HTERT RPE-1 (cell line): ENCODE data around the gene KCTD14.
"Not testable (repeated sequence)": the region's sequence is repeated elsewhere in the genome, so short reads cannot be mapped to it uniquely, and the experiment has no call there.

Experiments used
- in situ Hi-C: fragments of 300-500 bp; cut with MboI; formaldehyde crosslinking; loops from 4 replicates; pipeline ENCODE4 v1.14.3; 2020; ENCODE audit warnings: low sequenced_read_pairs

The KCTD14 gene, protein sequence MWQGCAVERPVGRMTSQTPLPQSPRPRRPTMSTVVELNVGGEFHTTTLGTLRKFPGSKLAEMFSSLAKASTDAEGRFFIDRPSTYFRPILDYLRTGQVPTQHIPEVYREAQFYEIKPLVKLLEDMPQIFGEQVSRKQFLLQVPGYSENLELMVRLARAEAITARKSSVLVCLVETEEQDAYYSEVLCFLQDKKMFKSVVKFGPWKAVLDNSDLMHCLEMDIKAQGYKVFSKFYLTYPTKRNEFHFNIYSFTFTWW

DNA sequence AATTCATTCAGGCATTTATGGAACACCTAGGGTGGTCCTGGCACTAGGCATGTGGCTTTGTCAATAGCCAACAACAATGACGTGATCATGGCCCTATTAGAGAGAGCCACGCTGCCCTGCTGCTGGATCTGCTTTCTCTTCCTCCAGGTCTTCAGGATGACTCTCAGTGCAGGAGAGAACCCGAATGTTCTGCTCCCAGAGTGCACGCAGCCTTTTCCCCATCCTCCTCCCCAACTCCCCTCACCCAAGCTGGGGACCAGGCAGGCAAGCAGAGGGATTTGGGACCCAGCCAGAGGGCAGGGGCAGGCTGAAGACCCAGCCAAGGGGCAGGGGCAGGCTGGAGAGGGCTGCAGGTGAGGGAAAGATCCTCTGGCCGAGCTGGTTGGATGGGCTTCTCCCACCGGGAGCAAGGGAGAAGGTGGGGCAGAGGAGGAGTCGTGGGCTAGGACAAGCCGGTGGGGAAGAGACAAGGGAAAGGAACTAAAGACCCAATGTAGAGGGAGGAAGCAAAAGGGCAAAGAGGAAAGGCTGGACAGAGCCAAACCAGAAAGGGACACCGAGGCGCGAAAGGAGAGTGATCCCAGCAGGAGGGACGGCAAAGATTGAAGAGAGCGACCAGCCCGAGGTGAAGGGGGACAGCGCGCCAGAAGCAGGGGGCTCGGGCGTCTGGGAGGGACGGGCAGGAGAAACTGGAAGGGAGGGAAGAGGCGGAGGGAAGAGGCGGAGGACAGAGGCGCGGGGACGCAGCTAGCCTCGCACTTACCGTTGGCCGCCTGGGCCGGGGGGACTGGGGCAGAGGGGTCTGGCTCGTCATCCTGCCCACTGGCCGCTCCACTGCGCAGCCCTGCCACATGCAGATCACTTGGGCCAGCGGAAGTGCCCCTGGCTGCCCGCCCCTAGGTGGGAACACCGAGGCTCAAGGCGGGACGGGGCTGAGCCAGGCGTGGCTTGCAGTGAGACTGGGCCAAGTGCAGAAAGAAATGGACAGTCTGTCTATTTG is at the start of gene KCTD14:
KCTD14 (minus strand) TSS at position 880 of the 1,000 bp plus-strand sequence; CDS start at position 853, 27 bp downstream.
- in situ Hi-C loops = no loop called here

DNA sequence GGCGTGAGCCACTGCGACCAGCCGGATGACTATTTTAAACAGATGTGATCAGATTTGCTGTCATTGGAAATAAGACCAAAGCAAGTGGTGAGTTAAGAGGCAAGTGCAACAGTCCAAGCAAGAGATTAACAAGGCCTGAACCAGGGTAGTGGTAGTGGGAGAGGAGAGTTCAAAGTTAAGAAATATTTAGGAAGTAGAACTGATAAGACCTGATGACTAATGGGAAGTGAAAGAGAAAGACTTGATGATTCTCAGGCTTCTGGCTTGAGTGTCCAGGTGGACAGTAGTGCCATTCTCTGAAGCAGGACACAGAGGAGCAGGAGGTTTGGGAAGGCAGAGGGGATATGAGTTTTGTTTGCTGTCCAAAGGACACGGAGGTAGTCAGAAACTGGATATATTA is 49.4 kb upstream of the KCTD14 start:
- in situ Hi-C loops = no loop called here

DNA sequence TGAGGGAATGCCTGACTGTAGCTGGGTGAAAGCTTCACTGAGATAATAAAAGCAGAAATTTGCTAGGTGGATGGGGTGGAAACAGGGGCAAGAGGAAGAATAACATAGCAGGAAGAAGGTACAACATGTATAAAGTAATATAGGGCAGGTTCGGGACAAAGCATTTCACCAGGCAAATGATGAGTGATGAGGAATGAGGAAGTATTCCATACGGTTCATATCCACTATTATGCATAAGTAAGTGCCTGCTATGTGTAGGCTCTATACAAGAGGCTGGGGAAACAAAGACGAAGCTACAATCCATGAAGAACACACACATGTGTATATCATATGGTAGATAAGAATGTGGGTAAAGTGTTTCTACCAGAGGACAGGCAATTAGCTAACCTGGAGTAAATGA is 48.6 kb upstream of the KCTD14 start:
- in situ Hi-C loops = no loop called here

DNA sequence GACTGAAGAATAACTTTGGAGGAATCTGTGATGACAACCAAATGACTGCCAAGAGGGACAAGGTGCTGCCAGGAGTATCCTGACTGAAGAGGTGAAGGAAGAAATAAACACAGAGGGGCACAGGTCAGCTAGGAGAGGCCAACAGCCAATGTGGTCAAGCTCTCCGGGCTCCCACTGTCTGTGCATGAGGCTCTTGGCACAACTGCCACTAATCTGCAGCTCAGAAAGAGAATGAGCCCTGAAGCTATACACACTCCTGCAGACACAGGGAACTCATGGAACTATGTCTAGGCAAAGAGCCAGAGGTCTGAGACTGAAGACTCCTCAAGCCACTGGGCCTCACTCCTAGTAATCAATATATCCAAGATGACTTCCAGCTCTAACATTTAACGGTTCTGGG is 47.5 kb upstream of the KCTD14 start:
- in situ Hi-C loops = no loop called here

DNA sequence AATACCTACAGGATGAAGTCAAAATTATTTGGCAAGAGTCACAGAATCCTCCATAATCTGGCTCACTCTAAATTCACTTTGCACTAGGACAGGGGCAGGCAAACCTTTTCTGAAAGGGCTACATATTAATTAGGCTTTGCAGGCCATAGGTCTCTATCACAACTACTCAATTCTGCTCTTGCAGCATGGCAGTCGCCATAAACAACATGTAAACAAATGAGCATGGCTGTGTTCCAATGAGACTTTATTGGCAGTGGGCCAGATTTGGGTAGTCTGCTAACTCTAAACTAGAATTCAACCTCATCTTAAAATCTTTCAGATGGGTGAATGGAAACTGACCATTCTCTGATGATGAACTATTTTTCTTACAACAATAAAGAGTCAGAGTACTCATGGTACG is 46.4 kb upstream of the KCTD14 start:
- in situ Hi-C loops = no loop called here

DNA sequence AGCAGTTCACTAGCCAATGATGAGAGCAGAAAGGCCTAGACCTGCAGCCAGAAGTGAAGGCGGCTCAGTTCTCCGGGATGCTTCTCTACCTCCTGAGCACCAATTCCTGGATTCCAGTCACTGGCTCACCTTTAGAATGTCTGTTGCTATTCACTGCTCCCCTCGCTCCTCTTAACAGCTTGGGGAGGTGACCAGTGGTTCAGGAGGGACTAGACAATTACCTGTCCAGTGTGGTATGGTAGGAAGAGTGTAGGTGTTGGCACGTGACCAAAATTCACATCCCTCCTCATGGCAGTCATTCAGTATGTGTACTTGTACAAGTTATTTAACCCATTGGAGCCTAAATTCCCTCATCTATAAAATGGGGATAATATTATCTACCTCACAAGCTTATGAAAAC is 44.6 kb upstream of the KCTD14 start:
- in situ Hi-C loops = no loop called here

DNA sequence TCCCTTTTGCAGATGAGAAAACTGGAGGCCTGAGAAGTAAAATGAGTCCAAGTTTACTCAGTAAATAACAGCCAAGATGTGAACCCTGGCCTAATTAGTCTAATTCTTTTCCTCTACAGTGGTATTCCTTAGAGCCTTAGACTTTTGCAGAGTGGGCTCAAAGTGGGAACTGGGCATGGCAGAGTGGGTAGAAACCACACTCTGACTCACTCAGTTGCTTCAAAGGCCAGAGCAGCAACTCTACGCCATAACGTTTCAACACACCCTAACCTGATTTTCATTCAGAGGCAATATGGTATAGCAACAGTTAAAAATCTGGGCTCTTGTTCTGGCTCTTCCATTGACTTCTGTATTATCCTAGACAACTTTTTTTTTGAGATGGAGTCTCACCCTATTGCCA is 43.4 kb upstream of the KCTD14 start:
- in situ Hi-C loops = no loop called here

DNA sequence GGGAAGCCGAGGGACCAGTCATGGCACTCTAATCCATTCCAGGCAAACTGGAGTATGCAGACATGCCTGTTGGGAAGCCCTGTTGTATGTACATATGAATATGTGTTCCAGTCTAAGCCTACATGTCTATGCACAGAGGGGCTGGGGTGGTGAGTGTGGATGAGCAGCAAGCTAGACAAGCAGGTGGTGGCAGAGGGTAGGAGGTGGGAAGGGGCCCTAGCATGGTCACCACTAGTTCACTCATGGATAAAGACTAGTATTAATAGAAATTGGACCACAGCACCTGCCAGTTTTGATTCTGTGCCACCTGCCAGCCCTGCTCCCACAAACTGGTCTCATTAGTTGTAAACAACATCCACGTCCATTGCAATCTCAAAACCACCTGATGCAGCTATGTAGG is 42.1 kb upstream of the KCTD14 start:
- in situ Hi-C loops = no loop called here

DNA sequence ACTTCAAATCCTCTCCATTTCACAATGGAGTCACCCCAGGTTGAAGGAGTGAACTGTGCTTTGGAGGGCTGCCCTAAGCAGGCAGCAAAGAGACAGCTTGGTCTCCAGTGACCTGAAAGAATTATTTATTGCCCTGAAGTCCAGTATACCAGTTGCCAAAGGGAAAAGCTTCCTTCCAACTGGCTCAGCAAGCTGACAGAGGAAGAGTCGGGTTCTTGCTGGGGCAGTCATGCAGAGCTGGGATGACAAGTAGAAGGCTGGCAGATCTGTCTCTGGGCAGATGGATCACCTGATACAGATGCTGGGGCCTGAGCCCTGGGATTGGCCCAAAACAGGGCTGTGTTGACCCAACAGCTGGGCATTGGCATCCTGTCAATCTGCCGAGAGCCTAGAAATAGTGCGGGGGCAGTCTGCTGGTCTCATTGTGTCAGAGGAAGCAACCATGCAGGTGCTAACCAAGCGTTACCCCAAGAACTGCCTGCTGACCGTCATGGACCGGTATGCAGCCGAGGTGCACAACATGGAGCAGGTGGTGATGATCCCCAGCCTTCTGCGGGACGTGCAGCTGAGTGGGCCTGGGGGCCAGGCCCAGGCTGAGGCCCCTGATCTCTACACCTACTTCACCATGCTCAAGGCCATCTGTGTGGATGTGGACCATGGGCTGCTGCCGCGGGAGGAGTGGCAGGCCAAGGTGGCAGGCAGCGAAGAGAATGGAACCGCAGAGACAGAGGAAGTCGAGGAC is 40.5 kb upstream of the KCTD14 start, which contains the start of gene THRSP:
THRSP (plus strand) TSS at position 422 of the 742 bp plus-strand sequence; CDS start at position 443, 21 bp downstream.
- in situ Hi-C loops = no loop called here

DNA sequence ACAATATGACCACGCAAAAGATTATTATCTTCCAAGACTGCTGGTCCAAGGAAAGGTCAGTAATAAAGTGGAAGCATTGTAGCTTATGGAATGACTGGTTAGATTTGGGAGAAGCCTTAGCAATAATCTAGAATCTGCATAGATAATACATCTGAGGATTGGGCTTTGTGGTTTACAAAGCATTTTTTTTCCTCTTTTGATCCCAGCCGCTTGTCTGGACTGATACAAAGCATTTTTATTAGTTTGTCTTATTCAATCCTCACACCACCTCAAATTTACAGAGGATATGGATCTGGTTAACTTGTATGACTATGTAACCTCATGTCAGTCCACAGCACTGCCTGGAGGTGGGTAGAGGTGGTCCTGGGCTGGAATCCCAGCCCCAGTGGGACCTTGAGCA is 39.6 kb upstream of the KCTD14 start:
- in situ Hi-C loops = no loop called here

DNA sequence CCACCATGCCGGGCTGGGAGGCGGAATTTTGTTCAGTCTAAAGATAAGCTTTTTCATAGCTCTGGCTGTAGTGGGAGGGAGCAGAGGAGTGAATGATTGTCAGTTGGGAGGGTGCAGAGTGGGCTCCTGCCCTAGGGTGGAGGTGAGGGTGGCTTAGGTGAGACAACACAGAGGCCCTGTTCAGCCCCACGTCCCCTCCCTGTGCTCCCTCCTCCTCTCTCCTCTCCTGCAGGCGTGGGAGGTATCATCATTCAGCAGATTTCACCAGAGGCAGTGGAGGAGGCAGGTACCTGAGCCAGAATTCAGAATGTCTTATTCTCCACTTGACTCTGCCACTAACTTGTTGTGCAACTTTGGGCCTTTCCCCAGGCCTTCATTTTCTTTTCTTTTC is 38.8 kb upstream of the KCTD14 start:
- in situ Hi-C loops = no loop called here

DNA sequence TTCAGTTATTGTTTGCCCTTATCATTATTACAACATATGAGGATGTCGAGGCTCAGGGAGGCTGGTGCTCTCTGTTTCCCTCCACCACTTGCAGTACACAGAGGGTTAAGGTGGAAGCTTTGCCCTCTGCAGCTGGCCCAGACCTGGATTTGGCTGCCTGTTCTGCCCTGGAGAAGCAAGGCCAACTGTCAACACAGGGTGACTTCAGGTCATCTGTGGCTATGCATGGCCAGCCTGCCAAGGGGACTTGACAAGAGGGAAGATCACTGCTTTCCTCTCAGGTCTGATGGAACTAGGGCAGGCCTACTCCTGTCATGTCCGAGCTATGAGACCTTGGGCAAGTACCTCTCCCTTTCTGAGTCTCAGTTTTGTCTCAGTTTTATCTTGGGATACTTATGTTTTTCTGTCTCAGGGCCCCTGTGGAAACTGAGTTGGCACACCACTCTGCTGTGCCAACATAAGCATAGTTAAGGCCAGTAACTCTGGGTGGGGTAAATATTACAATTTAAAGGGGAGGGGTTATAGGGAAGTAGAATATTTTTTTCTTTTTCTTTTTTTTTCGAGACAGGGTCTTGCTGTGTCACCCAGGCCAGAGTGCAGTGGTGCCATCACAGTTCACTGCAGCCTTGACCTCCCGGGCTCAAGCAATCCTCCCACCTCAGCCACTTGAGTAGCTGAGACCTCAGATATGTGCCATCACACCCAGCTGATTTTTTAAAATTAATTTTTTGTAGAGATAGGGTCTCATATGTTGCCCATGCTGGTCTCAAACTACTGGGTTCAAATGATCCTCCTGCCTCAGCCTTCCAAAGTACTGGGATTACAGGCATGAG is 38.2 kb upstream of the KCTD14 start:
- in situ Hi-C loops = no loop called here

DNA sequence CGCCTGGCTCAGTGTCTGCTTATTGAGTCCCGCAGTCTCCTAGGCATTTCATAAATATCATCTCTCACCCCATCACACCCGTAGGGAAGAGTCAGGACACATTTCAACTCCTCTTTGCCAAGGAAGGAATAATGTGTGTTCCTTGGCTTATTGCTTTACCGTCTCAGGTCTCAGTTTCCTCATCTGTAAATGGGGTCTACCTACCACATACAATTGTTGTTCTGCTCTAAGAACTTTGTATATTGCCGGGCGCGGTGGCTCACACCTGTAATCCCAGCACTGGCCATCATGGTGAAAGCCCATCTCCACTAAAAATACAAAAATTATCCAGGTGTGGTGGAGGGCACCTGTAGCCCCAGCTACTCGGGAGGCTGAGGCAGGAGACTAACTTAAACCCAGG is 37.5 kb upstream of the KCTD14 start:
- in situ Hi-C loops = no loop called here

DNA sequence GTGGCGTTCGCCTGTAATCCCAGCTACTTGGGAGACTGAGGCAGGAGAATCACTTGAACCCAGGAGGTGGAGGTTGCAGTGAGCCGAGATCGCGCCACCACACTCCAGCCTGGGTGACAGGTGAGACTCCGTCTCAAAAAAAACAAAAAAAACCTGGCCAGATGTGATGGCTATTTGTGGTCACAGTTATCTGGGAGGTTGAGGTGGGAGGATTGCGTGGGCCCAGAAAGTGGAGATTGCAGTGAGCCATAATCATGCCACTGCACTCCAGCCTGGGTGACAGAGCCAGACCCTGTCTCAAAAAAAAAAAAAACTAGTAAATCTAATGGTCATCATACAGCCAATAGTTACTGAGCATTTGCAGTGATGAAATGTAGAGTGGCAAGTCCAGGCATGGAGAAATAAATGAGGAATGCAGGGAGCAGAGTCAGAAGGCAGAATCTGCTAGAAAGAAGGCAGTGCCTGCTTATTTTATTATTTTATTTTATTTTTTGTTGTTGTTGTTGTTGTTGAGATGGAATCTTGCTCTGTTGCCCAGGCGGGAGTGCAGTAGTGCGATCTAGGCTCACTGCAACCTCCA is 36.8 kb upstream of the KCTD14 start:
- in situ Hi-C loops = not testable (repeated sequence)

DNA sequence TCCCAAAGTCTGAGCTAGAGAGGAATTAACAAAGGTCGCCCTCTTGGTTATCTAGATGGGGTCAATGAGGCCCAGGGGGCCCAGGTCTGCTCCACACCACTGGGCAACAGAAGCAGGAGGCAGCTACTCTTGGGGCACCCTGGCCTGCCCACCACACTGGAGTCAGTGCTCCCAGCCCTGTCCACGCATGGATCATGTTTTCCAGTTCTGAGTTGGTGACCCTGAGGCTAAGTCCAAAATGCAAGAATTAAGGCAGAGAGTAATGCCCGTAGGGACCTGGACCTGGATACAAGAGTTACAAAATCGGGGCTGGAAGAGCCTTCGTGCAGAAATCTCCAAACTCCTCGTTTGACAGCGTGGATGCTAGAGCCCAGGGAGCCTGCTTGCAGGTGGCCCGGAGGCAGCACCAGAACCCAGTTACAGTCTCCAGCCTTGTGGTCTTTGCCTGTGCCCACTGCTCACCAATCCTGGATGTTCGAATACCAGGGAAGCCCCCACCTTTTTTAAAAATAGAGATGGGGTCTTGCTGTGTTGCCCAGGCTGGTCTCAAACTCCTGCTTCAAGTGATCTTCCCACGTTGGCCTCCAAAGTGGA is 34.5 kb upstream of the KCTD14 start:
- in situ Hi-C loops = no loop called here

DNA sequence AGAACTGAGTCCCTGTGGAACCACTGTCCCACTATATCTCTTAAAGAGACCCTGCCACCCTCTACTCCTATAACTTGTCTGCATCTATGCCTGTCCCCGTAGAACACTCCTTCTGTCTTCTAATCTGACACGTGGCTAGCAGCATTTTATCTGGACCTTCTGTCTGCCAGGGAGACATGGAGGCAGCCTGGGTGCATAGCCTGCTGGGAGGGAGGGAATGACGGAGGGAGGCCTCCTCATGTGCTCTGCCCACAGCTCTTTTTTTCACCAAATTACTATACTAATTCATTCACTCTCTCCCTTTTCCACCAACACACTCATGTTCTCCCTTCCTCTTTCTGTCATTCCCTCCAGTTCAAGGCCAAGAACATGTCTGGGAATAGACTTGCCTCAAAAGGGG is 33.0 kb upstream of the KCTD14 start:
- in situ Hi-C loops = no loop called here

DNA sequence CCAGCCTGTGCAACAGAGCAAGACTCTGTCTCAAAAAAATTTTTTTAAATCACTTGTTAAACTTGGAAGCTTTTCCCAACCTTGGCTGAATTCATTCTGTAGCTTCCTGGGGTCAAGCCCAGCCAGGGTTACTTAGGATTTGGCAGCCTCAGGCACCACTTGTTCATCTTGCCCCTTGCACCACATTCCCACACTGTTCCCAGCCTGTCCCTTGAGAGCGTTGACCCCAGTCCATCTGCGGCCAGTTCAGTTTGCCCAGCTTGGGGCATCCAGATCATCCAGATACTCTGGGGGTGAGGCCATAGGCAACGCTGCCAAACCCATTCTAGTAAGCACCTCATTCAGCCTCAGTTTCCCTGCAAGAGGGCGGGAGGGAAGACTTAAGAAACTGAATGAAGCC is 31.9 kb upstream of the KCTD14 start:
- in situ Hi-C loops = no loop called here

DNA sequence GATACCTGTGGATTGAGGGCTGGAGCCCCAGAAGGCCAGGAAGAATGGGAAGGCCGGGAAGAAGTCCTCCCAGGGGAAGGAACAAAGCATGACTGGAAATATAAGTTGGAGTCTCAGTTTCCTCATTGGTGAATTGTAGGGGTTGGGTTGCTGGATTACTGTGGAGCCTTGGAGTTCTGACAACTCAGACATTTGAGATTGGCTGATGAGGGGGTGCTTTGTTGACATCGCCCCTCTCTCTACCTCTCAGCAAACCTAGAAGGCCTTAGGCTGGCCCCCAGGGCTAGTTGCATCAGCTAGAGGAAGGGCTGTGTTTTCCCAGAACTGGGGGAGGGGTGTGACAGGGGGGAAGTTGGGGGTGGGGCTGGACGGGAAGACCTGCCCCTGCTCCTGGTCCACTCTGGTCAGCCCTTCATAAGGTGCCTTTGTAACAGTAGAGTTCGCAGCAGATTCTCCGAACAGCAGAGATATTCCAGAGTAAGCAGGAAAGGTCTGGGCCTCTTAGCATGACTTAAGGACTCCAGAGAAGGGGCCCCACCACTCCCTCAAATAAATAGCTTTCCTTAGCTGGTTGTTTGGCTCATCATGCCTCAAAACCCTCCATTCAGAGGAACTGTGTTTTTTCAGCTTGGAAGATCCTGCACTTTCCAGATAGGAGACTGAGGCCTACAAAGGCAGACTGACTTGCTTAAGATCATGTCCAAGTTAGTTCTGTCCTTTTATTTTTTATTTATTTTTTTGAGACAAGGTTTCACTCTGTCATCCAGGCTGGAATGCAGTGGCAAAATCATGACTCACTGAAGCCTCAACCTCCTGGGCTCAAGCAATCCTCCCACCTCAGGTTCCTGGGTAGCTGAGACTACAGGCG is 28.1 kb upstream of the KCTD14 start:
- in situ Hi-C loops = no loop called here

DNA sequence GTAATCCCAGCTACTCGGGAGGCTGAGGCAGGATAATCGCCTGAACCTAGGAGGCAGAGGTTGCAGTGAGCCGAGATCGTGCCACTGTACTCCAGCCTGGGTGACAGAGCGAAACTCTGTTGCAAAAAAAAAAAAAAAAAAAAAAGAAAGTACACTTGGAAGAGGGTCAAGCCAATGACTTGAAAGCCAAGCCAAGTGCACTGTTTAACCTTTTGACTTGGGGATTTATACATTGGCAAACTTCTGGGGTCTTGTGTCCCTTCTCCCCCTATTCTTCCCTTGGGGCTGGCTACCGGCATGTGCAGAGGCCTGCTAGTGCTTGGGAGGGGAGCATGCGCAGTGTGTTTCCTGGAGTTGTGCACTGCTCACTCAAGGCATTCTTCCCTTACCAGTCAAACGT is 26.3 kb upstream of the KCTD14 start:
- in situ Hi-C loops = no loop called here
